Transverse colon (tissue), 4 donors: Measurements from ENCODE around the gene ARMC6. TPM values are rescaled to one million over a fixed set of nuclear protein-coding genes. Genes with fewer than 3 reads are reported as not detected.
"Not testable (repeated sequence)": the region's sequence is repeated elsewhere in the genome, so short reads cannot be mapped to it uniquely, and the experiment has no call there.

Experiments
- DNase-seq: peaks from one replicate; pipeline ENCODE4 v3.0.0-alpha.2; 2019
- H3K27ac ChIP-seq, 4 donors: fragments of 200-600 bp; sonication (generic); 2 replicates each; pipeline ENCODE4 v1.5.1; 2016 to 2018; ENCODE audit warnings: inconsistent platforms in 4 of 4
- H3K27me3 ChIP-seq: fragments of 200-600 bp; sonication (generic); 2 replicates; pipeline ENCODE4 v1.5.1; 2017; ENCODE audit warnings: inconsistent platforms
- H3K36me3 ChIP-seq, 4 donors: fragments of 200-600 bp; sonication (generic); 2 replicates each; pipeline ENCODE4 v1.5.1; 2017 to 2019; ENCODE audit warnings: inconsistent platforms in 4 of 4
- H3K4me1 ChIP-seq, 4 donors: fragments of 200-600 bp; sonication (generic); 2 replicates each; pipeline ENCODE4 v1.5.1; 2017 to 2020; ENCODE audit warnings: inconsistent platforms in 4 of 4
- H3K4me3 ChIP-seq, 4 donors: fragments of 200-600 bp; sonication (generic); 1 replicate in 1 of 4; 2 replicates in 3 of 4; pipeline versions ENCODE4 v1.5.1 to v1.6.1; 2017 to 2019; ENCODE audit warnings: inconsistent platforms in 4 of 4
- H3K9me3 ChIP-seq, 2 donors: fragments of 200-600 bp; sonication (generic); 2 replicates each; pipeline ENCODE4 v1.5.1; 2017 to 2019; ENCODE audit warnings: inconsistent platforms in 2 of 2
- EP300 ChIP-seq: sonication (generic); formaldehyde crosslinking; IDR thresholded peaks from one replicate; pipeline ENCODE4 v1.6.1; 2017; ENCODE audit warnings: antibody characterized with exemption, low read depth
- POLR2A ChIP-seq: fragments of 450-650 bp; IDR thresholded peaks from one replicate; pipeline ENCODE4 v1.6.1; 2016; ENCODE audit warnings: antibody characterized with exemption, mild to moderate bottlenecking, moderate library complexity
- POLR2AphosphoS5 ChIP-seq, 3 donors: sonication (generic); formaldehyde crosslinking; IDR thresholded peaks; one replicate each; pipeline ENCODE4 v1.6.1; 2016; ENCODE audit warnings: antibody characterized with exemption in 3 of 3
- WGBS, 2 donors: methylation state at CpG; one replicate each; pipeline ENCODE4 v1.1.5; 2018; ENCODE audit warnings: low coverage in 1 of 2; 5-methylcytosine and 5-hydroxymethylcytosine counted together
- in situ Hi-C, 4 donors: fragments of 200-750 bp; cut with MboI; loops; one replicate each; pipeline versions ENCODE4 v1.15.0 to v1.15.1; 2017; ENCODE audit warnings: low sequenced_read_pairs in 3 of 4, low pct_ligation_motif_present in 1 of 4, low pct_unique_long_range_greater_than_20kb in 1 of 4
- intact Hi-C: fragments of 100-400 bp; cut with DNase I; formaldehyde crosslinking; loops from one replicate; pipeline ENCODE4 v1.15.1; 2023; ENCODE audit warnings: low total_unique reads
- total RNA-seq, 4 donors: library from RNA; depleted of rRNA; stranded (reverse); fragments of >200 nt; gene quantifications; one replicate each; pipeline ENCODE4 v1.1.0, GENCODE V29; 2016
- TF ChIP-seq, protein P1 (sequence below), 5 experiments: fragments of 200-600 bp in 3 of 5; fragments of 450-650 bp in 2 of 5; sonication (generic) in 3 of 5; IDR thresholded peaks; 1 replicate in 2 of 5; 2 replicates in 3 of 5; pipeline ENCODE4 v1.5.1; 2016 to 2017; ENCODE audit warnings: antibody characterized with exemption in 5 of 5, inconsistent platforms in 3 of 5, mild to moderate bottlenecking in 2 of 5, moderate library complexity in 1 of 5

Gene ARMC6
- total RNA-seq, 4 donors from 2014 or later, result 15.2 to 220 (median 22.9) TPM

DNA sequence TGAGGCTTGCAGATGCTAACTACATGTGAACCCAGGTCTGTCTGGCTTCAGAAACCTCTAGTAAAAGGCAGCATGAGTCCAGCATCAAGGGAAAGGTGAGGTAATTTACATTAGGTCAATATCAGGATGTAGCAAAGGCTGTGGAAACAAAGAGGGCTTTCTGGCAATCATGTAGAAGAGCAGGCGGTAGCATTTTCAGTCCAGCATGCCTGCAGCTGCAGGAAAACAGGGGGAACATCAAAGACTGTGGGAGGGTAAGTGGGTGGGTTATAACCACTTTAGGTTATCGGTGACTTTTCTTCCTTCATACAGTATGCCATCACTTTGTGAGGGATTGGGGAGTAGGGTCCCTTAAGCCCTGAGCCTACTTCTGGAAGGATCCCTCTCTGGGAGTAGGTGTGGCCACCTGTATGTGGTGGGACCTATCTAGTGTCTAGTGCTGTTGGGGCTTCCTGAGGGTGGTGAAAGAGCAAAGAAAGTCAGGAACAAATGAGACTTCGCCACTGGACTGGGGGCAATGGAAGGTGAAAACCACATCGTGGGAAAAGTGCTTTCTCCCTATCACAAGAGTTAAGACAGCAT is 10.9 kb upstream of the ARMC6 start:
- no peaks in the 10 kb centered on the region for H3K9me3 ChIP-seq
- WGBS, 2 donors, result 89 to 91% methylated on average over 1 to 4 of the region's 4 CpGs
- intact Hi-C loops (no loop called here), in situ Hi-C loops (no loop called here)
- H3K4me3 ChIP-seq, result no peak overlapping the region
- no peak for TF ChIP-seq POLR2A
- TF ChIP-seq POLR2AphosphoS5 (IDR thresholded peaks at IDR 0.05), result no peak
- no peak for TF ChIP-seq EP300
- TF ChIP-seq, protein P1, sequence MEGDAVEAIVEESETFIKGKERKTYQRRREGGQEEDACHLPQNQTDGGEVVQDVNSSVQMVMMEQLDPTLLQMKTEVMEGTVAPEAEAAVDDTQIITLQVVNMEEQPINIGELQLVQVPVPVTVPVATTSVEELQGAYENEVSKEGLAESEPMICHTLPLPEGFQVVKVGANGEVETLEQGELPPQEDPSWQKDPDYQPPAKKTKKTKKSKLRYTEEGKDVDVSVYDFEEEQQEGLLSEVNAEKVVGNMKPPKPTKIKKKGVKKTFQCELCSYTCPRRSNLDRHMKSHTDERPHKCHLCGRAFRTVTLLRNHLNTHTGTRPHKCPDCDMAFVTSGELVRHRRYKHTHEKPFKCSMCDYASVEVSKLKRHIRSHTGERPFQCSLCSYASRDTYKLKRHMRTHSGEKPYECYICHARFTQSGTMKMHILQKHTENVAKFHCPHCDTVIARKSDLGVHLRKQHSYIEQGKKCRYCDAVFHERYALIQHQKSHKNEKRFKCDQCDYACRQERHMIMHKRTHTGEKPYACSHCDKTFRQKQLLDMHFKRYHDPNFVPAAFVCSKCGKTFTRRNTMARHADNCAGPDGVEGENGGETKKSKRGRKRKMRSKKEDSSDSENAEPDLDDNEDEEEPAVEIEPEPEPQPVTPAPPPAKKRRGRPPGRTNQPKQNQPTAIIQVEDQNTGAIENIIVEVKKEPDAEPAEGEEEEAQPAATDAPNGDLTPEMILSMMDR (IDR thresholded peaks at IDR 0.05), result no peak
- H3K27ac ChIP-seq, result no peak overlapping the region
- H3K4me1 ChIP-seq, result no peaks in the 10 kb centered on the region
- H3K27me3 ChIP-seq, result no peaks in the 10 kb centered on the region
- no peak for DNase-seq
- H3K36me3 ChIP-seq, result peaks cover 0 to 39% (median 19%) of the 10 kb centered on the region in 4 donors

DNA sequence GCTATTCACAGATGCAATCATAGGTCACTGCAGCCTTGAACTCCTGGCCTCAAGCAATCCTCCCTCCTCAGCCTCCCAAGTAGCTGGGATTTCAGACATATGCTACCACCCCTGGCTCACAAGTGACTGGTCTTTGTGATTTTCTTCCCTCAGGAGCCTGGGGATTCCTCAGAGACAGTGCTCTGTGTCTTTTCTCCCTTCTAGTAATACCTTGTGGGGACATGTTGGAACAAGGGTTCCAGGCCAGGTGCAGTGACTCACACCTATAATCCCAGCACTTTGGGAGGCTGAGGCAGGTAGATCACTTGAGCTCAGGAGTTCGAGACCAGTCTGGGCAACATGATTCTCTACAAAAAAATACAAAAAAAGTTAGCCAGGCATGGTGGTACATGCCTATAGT is 10.0 kb upstream of the ARMC6 start:
- H3K27me3 ChIP-seq, in situ Hi-C loops, H3K27ac ChIP-seq, H3K4me1 ChIP-seq, H3K9me3 ChIP-seq, H3K4me3 ChIP-seq, DNase-seq, intact Hi-C loops: not testable (repeated sequence)
- peaks cover 0 to 35% (median 15%) of the 10 kb centered on the region in 4 donors for H3K36me3 ChIP-seq
- WGBS, 2 donors, result 100% methylated on average over 1 of the region's 1 CpG; no CpG with 5 or more reads in 1 of the 2 donors

DNA sequence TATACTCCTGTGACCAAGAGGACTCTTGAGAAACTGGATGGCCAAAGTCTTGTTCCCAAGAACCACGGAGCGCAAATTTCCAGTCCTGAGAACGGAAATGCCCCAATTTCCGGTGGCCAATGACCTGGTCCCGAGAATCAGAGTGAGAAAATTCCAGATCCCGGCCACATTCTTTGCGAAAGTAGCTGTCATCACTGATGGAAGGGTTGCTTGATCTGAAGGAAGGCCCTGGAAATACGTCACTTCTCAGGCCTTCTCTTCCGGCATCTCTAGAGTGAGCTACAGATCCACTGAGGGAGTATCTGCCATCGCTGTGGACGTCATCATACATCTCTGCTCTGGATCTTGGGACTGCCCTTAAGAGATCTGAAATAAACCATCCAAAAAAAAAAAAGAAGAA is 7.5 kb upstream of the ARMC6 start:
- Histone ChIP-seq H3K4me1 (no peaks in the 10 kb centered on the region), H3K4me3 (no peak overlapping the region), H3K9me3 (no peaks in the 10 kb centered on the region), H3K27ac (no peak overlapping the region), H3K36me3 (peaks cover 0 to 41% (median 16%) of the 10 kb centered on the region in 4 donors), H3K27me3 (no peaks in the 10 kb centered on the region)
- in situ Hi-C loops, result no loop called here
- 40 to 93% methylated on average over 1 to 11 of the region's 11 CpGs for WGBS, 2 donors
- DNase-seq, result no peak
- intact Hi-C loops, result no loop called here
- TF ChIP-seq POLR2AphosphoS5 (IDR thresholded peaks at IDR 0.05), result no peak
- no peak for TF ChIP-seq EP300
- TF ChIP-seq, protein P1 (IDR thresholded peaks at IDR 0.05), result no peak
- TF ChIP-seq POLR2A, result no peak

DNA sequence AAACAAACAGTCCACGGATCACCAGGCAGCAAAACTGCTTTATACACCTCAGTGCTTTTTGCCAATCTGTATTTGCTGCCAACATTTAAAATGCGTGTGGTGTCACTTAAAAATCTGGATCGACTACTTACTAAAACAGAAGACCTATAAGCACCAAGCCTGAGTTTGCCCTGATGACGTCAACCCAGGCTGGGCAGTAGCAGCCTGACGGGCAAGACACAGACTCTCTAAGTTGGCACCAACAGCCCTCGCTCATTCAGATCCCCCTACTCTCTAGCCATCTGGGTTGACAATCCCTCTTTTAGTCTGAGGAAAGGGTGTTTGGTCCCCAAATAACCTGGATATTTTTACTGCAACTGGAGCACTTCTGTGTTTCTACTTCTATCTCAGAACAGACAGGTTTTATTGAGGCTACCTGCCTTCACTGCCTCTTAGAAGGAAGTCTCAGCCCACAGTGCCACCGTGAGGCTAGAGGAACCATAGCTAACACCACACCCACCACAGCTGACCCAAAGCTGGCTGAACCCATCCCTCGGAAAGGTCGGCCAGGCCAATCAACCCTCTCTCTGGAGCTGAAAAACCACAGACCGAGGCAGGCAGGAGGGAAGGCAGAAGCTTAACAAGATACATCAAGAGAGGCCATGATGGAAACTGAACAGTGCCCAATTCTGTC is 7.0 kb upstream of the ARMC6 start:
- DNase-seq, result no peak
- Histone ChIP-seq H3K4me1 (peaks cover 0 to 3% (median 0%) of the 10 kb centered on the region in 4 donors), H3K27ac (no peak overlapping the region), H3K9me3 (no peaks in the 10 kb centered on the region), H3K36me3 (peaks cover 0 to 41% (median 16%) of the 10 kb centered on the region in 4 donors), H3K4me3 (no peak overlapping the region), H3K27me3 (no peaks in the 10 kb centered on the region)
- TF ChIP-seq, protein P1 (IDR thresholded peaks at IDR 0.05), result no peak
- TF ChIP-seq POLR2A (no peak), EP300 (no peak), POLR2AphosphoS5 (IDR thresholded peaks at IDR 0.05) (no peak)
- in situ Hi-C loops (no loop called here), intact Hi-C loops (no loop called here)
- WGBS, 2 donors, result 67 to 76% methylated on average over 2 to 10 of the region's 10 CpGs
